NCI-H2107 (cell line): ENCODE measurements around the gene ADAD2.
"Not testable (repeated sequence)": the region's sequence is repeated elsewhere in the genome, so short reads cannot be mapped to it uniquely, and the experiment has no call there.

ENCODE experiments used
- DNase-seq: peaks from one replicate; lab custom pipeline; 2025; lab: John Stamatoyannopoulos, UW

ADAD2 gene

GRCh38 chr16:84195201-84196093 lies 4.5 kb downstream of the ADAD2 start:
- DNase-seq = no peak

GRCh38 chr16:84196101-84196500 lies 5.1 kb downstream of the ADAD2 start:
- DNase-seq = no peak

- DNase-seq = no peak
These were observed 5.9 kb downstream of the ADAD2 start for GRCh38 chr16:84196727-84197394.

DNA sequence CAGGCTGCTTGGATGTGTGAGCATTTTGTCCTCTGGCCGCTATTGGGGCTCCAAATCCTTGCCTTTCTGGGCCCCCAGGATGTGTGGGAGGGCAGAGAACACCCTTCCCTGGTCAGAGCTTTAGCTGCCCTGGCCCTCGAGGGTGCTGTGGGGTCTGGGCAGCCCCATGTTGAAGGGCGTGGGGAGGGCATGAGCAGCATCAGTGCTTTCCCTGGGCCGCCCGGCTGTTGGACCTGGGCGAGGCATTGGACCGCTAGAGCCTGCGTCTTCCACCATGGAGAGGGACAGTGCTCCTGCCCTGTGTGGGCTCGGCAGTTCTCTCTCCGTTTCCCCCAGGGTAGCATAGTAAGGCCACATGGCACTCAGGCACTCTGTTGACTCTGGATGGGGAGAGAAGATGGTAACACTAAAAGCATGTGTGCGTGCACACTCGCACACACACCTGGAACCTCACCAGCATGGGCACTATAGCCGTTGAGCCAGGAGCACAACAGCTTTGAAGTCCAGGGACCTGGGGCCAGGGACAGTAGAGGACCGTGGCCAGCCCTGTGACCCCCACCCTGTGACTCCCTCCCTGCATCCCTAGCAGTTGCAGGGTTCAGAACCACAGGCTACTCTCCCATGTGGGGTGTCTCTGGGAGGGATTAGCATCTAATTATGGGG lies 6.6 kb downstream of the ADAD2 start:
- DNase-seq = no peak

- no peak for DNase-seq
These were observed 7.4 kb downstream of the ADAD2 start for GRCh38 chr16:84198401-84198800.

DNA sequence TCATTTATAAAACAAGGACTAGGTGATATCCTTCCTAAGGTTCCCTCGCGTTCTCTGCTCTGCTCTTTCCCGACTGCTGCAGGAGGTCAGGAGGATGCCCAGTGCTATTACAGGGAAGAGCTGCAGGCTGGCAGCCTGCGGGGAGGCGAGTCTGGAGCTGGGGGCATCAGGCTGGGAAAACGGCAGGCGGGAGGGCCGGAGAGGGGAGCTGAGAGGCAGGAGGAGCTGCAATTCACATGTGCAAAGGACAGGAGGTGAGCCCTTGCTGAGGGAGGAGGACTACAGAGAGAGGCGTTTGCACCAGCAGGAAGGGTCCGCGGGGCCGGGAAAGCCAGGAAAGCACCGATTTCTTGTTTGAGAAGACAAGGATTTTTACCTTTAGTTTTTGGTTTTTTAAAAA lies 8.1 kb downstream of the ADAD2 start:
- no peak for DNase-seq

GRCh38 chr16:84199861-84200260 lies 8.9 kb downstream of the ADAD2 start:
- DNase-seq = no peak

DNA sequence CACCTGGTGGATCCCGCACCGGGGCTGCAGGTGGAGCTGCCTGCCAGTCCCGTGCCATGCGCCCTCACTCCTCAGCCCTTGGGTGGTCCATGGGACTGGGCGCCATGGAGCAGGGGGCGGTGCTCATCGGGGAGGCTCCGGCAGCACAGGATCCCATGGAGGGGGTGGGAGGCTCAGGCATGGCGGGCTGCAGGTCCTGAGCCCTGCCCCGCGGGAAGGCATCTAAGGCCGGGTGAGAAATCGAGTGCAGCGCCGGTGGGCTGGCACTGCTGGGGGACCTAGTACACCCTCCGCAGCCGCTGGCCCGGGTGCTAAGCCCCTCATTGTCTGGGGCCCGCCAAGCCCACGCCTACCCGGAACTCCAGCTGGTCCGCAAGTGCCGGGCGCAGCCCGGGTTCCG lies 13.6 kb downstream of the ADAD2 start:
- not testable (repeated sequence) for DNase-seq

GRCh38 chr16:84205123-84205522 lies 14.2 kb downstream of the ADAD2 start:
- not testable (repeated sequence) for DNase-seq

DNA sequence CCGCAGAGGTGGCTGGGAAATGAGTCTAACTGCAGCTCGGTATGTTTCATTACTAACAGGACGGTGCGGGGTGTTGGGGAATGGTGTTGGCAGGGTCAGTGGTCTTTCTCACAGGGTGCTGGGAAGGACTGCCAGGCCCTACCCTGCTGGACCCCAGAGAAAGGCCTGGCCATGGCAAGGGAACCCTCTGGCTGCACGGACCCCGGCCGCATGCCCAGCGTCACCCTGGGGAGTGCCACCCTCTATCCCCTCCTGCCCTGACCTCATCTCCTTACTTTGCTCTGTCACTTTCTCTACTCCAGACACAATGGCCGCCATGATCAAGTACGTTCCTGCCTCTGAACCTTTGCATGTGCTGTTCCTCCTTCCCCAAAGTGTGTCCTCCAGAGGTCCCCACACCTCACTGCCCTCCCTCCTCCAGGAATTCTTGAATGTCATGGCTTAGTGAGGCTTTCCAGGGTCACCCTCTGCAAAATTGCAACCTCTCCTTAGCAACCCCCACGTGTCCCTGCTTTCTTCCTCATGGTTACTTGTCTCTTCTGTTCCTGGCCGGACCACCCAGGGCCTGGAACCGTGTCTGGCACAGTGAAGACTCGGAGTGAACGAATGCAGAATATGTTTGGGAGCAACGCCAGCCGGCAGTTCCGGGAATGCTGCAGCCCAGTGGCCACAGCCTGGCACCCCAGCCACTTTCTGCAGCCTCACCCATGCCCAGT lies 15.2 kb downstream of the ADAD2 start:
- DNase-seq = no peak

- no peak for DNase-seq
These were observed 16.3 kb downstream of the ADAD2 start for GRCh38 chr16:84207251-84207650.

DNA sequence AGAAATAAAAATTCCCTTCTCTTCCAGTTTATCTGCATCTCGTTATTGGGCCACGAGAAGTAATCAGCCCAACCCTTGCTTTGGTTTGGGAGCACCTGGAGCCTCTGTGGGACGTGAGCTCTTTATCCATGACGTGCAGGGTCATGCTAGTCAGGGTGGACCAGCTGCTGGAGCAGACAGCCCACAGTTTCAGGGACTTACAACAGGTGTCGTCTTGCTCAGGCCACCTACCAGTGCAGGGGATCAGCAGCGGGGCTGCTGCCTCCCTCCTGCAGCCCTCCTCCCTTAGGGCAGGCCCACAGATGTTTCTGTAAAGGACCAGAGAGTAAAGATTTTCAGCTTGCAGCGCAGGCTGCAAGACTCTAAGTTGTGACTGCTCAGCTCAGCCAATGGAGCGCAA lies 16.9 kb downstream of the ADAD2 start:
- DNase-seq = no peak

DNA sequence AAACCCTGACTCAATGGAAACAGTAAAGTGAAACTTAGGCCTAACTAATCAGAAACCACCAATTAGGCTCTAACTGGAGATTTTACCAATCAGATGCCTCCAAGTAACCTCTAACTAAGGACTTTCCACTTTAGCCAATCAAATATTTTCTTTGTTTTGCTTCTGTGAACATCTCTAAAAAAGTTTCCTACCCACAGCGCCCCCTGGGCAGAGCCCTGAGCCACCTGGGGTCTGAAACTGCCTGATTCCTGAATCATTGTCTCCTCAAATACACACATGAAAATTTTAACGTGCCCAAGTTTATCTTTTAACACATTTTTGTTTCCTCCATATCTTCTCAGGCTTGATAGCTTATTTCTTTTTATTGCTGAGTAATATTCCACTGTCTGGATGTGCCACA lies 19.0 kb downstream of the ADAD2 start:
- DNase-seq = no peak

DNA sequence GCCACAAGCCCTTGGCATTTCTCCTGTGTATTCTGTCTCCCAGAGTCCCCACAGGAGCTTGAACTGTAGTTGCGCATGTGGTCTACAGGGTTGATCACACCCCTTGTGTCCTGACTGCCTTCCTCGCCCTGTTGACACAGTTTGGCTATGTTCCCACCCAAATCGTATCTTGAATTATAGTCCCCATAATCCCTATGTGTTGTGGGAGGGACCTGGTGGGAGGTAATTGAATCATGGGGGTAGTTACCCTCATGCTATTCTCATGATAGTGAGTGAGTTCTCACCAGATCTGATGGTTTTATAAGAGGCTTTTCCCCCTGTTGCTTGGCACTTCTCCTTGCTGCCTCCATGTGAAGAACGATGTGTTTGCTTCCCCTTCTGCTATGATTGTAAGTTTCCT lies 21.2 kb downstream of the ADAD2 start:
- no peak for DNase-seq

DNA sequence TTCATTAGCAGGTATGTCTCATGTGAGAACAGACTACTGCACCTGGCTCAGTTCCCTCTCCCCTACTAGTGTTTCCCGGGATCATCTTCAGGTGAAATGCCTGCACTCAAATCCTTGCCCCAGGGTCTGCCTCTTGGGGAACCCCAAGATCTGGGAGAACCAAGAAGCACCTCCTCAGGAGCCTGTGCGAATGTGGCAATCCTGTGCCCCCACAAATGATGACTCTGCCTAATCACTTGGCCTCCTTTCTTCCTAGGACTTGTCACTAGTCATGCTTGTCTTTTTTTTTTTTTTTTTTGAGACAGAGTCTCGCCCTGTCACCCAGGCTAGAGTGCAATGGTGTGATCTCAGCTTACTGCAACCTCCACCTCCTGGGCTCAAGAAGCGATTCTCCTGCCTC lies 21.7 kb downstream of the ADAD2 start:
- no peak for DNase-seq

- no peak for DNase-seq
These were observed 23.6 kb downstream of the ADAD2 start for GRCh38 chr16:84214451-84215066.

DNA sequence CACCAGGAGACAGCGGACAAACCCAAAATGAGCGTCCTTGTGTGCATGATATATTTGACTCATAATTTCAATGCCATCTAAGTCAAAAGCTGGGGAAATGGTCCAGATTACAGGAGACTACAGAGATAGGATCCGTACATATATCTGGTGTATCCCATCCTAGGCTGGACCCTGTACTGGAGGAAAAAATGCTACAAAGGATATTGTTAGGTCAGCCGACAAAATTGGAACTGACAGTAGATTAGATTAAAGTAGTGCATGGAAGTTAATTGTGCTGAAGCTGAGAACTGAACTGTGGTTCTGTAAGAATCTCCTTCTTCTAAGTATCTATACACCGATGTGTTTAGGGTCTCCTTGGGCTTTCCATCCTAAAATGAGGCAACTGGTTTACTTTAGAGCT lies 24.6 kb downstream of the ADAD2 start:
- no peak for DNase-seq

DNA sequence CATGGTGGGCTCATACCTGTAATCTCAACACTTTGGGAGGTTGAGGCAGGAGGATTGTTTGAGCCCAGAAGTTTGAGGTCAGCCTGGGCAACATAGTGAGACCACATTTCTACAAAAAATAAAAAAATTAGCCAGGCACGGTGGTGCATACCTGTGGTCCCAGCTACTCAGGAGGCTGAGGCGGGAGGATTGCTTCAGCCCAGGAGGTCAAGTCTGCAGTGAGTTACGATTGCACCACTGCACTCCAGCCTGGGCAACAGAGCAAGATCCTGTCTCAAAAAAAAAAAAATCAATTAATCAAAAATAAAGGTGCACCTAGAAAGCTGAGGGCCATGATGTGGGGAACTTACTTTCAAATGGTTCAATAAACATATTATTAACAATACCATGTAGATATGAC lies 25.2 kb downstream of the ADAD2 start:
- not testable (repeated sequence) for DNase-seq

DNA sequence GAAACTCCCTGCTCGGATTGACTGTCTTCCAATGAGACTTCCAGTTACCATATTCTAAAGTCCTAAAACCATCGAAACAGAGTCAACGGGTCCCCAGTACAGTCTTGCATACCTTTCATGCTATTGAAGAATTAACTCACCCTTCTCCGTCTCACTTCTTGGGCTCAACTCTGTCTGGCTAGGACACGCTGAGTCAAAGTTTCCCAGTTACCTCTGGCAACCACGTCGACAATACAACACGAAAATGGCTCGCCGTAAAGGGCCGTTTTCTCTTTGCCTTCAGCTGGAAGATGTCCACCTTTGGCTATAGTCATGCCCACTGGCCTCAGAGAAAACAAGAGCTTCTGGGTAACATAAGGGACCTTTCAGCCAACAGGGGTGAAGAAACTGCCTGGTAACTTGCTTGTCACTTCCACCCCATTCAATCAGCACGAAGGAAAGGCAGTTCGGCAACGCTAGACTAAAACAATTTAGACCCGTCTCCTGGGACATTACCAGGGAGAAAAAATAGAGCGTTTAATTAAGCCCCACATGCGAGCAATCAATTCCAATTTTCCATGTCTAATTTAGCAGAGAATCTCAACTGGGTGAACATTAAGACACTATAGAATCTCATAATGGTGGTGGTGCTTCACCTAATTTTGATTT lies 27.3 kb downstream of the ADAD2 start:
- DNase-seq = no peak

DNA sequence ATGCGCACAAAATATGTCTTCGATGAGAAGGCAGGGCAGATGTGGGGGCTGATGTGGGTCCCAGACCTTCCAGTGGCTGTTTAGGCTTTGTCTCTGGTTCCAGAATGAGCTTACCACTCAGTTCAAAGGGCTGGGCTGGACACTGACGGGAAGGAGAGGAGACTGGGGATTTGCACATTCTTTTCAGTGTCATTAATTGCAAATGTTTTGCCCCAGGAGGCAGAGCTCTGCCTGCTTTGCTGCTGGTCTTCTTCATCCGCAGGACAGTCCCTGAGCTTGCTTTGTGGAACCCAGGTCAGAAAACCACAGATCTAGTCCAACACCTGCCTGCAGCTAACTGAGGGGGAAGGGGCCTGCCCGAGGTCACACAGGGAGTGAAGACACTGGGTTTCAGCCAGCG lies 28.0 kb downstream of the ADAD2 start:
- no peak for DNase-seq

DNA sequence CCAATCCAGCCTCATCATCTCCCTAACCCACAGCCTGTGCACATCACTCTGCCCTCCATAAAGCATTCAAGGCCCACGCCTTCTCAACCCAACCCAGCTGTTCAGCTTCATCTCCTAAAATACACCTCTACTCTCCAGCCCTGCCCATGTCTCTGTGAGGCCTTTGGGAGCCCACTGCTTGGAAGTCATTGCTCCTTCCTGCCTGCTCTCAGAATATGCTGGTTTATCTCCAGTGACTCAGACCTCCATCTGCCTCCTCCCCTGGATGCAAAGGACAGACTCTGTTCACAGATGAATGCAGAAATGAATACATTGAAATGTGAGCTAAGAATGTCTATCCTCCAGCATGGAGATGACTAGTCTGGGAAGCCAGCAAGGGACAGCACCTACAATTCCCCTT lies 29.9 kb downstream of the ADAD2 start:
- DNase-seq = no peak
